ENCODE results near the gene ANO3.

The ANO3 gene

DNA sequence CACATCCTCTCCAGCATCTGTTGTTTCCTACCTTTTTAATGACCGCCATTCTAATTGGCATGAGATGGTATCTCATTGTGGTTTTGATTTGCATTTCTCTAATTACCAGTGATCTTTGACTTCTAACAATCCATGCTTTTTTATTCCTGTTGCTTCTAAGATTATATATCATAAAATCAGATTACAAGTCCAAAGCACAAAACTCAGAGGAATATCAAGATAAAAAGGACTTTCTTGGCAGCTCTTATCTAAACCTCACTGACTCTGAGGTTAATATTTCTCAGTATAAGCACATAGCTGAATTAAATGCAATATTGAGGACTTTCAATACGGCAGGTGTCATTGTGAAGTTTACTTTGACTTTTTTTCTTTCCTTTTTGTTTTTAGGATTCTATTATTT, 378.6 kb downstream of the ANO3 start:
- no peak for DNase-seq (ENCODE audit: low read depth in 2 of 2)

DNA sequence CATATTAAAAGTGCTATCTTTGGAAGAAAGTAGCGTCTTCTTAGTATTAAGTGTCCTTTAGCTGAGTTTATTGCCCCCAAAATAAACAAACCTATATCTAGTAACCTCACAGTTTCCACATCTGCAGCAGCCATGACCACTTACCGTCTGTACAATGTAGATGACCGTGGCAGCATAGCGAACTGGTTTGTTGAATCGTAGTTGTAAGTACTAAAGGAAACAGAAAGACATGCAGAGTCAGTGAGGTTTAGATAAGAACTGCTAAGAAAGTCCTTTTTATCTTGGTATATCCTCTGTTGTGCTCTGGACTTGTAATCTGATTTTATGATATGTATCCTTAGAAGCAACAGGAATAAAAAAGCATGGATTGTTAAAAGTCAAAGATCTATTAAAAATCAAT, 380.6 kb downstream of the ANO3 start:
- no peak for DNase-seq (ENCODE audit: low read depth in 2 of 2)
